Fibroblast of skin of back (primary cell): ENCODE results near the gene ANO10.
A peak's percentile ranks its signal among the peaks of the same experiment; 100 is the strongest.
"Not testable (repeated sequence)": the region's sequence is repeated elsewhere in the genome, so short reads cannot be mapped to it uniquely, and the experiment has no call there.

Experiments
- DNase-seq: peaks from one replicate; pipeline ENCODE4 v3.0.0-alpha.2; 2013

ANO10 gene

DNA sequence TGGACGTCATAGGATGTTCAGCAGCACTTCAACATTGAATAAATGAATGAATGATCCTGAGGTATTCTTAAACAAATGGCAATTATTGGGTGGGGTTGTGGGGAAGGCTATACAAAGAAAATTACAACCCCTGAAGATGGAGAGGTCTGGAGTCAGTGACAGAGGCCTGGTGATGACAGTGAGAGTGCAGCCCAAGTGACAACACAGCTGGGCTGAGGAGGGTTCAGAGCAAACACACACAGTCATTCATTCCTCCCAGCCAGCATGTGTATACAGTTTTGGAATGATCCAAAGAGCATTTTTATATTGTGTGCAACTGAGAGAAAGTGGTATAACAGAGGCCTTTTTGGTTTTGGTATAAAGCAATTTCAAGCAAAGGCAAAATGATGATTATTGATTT lies 148.1 kb downstream of the ANO10 start:
- DNase-seq, result no peak

- no peak for DNase-seq
These were observed 148.6 kb downstream of the ANO10 start for GRCh38 chr3:43473244-43473643.

- peak; percentile 9 for DNase-seq
These were observed 153.7 kb downstream of the ANO10 start for GRCh38 chr3:43468133-43468532.

DNA sequence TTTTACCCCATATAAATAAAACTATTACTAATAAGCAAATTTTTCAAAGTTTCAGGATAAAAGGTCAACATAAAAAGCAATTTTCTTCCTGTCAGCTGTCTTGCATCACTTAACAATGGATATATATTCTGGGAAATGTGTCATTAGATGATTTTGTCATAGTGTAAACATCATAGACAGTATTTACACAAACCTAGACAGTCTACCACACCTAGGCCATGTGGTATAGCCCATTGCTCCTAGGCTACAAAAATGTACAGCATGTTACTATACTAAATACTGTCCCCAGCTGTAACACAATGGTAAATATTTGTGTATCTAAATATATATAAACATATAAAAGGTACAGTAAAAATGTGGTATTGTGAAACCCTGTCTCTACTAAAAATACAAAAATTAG lies 156.7 kb downstream of the ANO10 start:
- no peak for DNase-seq

- not testable (repeated sequence) for DNase-seq
These were observed 159.2 kb downstream of the ANO10 start for GRCh38 chr3:43462566-43462965.

DNA sequence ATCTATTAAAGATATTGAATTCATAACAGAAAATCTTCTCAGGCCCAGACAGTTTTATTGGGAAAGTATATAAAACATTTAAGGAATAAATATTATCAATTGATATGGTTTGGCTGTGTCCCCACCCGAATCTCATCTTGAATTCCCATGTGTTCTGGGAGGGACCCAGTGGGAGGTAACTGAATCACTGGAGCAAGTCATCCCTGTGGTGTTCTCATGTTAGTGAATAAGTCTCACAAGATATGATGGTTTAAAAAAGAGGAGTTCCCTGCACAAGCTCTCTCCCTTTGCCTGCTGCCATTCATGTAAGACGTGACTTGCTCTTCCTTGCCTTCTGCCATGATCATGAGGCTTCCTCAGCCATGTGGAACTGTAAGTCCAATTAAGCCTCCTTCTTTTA lies 160.5 kb downstream of the ANO10 start:
- DNase-seq, result peak; percentile 8

GRCh38 chr3:43457038-43457437 lies 164.8 kb downstream of the ANO10 start:
- not testable (repeated sequence) for DNase-seq

- DNase-seq, result peak; percentile 21
These were observed 166.6 kb downstream of the ANO10 start for GRCh38 chr3:43455233-43455632.

GRCh38 chr3:43453981-43454380 lies 167.8 kb downstream of the ANO10 start:
- no peak for DNase-seq

DNA sequence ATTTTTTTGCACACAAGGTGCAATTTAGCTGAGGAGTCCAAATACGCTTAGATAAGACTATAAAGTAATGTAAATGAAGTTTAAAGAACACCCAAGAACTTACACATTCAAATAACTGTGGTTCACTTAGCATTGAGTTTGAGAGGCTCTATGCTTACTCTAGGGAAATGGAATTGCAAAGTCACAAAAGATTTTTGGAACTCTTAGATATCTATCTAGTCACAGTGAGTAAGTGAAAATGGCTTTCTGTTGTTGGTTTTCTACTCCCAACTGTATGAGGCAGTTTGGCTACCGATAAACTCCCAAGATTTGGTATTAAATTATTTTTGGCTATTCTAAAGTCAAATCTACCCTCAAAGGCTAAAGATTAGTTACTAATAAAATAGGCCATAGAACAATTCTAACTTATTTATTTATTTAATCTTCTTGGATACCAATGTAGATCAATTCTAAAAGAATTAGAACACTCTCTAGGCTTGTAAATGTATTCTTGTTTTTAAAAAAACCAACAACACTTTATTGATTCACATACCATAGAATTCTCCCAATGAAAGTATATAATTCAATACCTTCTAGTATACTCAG lies 170.0 kb downstream of the ANO10 start:
- no peak for DNase-seq

- DNase-seq, result no peak
These were observed 173.7 kb downstream of the ANO10 start for GRCh38 chr3:43448098-43448497.

DNA sequence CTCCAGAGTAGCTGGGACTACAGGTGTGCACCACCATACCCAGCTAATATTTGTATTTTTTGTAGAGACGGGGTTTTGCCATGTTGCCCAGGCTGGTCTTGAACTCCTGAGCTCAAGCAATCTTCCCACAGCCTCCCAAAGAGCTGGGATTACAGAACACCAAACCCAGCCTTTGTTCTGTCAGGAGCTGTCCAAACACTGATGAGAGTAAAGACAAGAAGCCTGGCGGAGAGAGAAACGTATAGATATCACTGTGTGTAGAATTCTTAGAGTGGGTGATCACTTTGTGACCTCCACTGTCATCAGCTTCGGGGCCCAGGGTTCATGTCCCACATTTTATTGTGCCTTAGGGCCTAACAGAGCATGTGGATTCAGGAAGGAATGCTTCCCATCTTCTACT lies 176.0 kb downstream of the ANO10 start:
- DNase-seq, result no peak

DNA sequence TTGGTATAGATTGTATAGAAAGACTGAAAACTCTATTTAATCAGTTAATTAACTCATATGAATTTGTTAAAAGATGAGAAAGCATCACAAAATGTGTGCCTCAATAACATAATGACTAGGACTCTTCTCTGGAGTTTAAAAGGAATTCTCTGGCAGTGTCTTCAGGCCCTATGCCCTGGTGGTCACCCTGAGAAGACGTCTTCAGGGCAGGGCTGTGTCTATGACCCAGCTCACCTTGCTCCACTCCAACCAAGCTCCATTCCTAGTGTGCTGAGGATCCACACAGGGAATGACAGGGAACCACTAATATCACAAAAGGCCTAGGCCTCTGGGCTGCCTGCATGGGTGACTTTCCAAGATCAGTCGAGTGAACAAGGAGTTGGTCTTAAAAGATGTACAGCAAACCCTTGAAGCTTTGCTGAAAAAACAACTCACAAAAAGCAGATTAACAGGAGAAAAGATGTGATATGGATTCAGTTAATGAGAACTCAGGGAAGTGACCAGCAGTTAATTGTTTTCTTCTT lies 178.9 kb downstream of the ANO10 start:
- DNase-seq, result no peak

GRCh38 chr3:43436507-43437140 lies 185.2 kb downstream of the ANO10 start:
- no peak for DNase-seq

DNA sequence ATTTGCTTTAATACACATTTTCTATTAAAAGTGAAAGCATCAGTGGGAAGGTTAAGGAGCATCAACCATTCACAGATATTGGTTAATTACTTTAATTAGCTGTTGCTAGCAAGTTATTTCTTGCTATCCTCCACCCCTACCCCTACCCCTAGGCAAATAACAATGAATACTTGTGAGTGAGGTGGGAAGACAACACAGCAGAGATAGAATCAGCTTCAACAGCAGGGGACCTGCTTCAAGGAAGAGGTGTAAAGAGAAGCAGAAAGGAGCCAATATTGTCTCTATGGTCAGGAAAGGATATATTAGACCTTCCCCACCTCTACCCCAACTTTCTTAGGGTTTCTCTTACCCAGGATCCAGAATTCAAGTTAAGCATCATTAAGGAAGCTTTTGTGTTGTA lies 186.1 kb downstream of the ANO10 start:
- no peak for DNase-seq

- no peak for DNase-seq
These were observed 187.4 kb downstream of the ANO10 start for GRCh38 chr3:43434431-43434830.

- DNase-seq, result no peak
These were observed 189.3 kb downstream of the ANO10 start for GRCh38 chr3:43432462-43432861.

DNA sequence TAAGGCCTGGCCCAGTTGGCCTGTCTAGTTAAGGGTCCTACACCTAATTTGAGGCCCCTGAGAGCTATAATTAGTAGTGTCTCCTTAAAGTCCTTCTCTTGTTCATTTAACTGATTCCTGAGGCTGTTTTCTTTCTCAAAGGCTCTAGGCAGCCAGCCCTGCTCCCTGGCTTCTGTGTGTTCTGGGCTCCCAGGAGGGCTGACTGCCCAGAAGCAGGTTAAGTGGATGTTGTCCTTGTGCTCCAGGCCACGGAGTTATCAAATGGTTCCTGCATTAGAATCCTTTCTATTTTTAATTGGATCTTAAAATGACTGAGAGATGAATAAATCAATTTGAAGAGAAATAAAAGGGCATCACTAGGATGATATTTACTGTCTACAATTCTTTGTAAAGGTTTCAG lies 195.4 kb downstream of the ANO10 start:
- DNase-seq, result no peak

DNA sequence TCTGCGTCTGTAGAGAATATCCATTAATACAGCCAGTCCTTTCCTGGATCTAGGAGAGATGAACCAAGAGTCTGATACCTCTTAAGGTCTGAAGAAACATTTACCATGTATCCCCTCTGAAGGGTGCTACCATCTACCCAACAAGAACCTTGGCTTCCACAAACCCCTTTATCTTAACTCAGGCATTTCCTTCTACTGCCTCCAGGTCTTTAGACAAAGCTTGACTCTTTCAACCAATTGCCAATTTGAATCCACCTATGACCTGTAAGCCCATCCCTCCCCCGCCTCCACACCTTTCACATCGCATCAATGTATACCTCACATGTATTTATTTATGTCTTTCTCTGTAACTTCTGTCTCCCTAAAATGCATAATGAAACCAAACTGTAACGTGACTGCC lies 196.0 kb downstream of the ANO10 start:
- no peak for DNase-seq

GRCh38 chr3:43423639-43424038 lies 198.2 kb downstream of the ANO10 start:
- no peak for DNase-seq

DNA sequence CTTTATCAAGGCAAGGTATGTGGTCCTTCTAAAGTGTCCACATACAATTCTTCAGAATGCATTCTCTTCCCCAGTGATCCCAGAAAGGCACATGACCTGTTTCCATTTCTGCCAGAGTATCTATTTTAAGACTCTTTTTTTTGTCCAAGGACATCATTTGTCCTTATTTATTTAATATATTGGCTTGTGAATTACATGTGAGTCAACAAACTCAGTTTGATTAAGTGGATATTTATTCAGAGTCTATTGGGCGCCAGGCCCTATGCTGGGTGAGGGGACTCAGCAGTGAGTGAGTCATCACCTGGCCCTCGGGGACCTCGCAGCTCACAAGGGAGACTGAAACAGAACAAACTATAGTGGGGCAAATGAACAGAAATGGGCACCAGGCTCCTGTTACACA lies 198.7 kb downstream of the ANO10 start:
- DNase-seq, result peak; percentile 16

GRCh38 chr3:43418601-43419272 lies 203.1 kb downstream of the ANO10 start:
- DNase-seq, result no peak

DNA sequence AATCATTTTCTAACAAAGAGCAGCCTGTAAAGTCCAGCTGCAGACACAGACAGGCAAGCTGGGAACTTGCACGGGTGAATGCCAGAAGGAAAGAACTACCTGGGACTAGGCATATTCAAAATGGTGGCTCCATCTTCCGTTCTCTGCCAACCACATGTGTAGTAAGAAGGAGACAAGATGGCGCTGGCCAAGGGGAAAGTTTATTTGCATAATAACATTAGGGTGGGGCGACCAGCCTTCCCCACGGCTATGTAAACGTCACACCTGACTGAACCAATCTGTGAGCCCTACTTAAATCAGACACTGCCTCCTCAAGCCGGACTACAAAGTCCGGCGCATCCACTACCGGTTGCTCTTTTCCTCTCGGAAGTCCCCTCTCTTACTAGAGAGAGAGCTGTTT lies 204.7 kb downstream of the ANO10 start:
- no peak for DNase-seq

- DNase-seq, result no peak
These were observed 206.7 kb downstream of the ANO10 start for GRCh38 chr3:43415088-43415487.
